ENCODE results near the gene TMPRSS4.

Gene TMPRSS4

DNA sequence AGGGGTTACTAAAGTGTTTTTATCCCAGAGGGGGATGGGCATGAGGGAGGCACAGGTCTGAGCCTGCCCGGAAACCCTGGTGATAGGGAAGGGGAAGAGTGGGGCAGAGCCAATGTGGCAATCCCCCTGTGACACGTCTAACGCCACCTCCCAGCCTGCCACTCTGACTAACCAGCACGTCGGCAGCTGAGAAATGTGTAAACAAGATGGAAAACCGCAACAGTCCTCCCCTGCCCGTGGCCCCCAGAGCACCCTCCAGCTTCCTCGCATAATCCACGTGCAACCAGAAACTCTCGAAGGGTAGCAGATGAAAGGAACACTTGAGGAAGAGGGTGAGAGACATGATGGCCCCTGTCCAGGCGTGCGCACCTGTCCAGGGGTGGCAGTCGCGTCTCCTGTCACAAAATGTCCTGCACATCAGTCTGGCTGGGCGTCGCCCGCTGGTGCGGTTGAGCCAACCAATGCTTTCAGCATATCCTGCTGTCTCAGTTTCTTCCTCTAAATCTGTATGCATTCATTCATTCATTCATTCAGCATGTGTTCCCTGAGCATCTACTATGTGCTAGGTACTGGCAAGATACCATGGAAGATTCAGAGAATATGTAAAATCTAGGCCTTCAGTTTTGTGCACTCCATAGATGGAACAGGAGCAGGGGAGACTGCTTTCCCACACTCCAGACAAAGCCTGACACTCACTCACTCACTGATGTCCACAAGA lies 4.5 kb downstream of the TMPRSS4 start:
- no peak for DNase-seq

DNA sequence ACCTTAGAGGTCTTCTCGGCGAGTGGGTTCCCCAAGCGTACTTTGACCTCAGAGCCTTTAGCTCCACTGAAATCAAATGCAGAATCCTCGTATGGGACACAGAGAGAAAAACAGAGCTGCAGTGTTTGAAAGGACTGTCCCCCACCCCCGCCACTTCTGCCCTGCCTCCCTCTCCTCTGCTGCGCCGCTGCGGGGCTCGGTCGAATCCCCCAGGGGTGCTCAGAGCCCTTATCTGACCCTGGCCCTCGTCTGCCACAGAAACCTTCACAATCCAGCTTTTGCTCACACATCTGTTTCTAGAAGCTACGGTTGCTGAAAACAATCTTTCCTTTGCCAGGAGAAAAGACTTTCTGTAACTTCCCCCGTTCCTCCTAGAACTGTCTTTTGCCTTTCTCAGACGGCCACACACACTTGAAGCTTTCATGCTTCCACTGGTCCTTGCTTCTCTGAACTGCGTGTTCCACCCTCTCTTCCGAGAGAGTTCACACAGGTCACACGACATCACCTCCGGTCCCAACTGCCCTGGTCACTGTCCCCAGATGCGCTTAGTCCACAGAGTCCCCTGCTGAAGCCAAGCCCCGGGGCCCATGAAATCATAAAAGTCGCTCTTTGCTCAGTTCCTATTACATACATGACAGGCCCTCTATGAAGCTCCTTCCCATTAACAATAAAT lies 6.1 kb downstream of the TMPRSS4 start:
- no peak for DNase-seq

DNA sequence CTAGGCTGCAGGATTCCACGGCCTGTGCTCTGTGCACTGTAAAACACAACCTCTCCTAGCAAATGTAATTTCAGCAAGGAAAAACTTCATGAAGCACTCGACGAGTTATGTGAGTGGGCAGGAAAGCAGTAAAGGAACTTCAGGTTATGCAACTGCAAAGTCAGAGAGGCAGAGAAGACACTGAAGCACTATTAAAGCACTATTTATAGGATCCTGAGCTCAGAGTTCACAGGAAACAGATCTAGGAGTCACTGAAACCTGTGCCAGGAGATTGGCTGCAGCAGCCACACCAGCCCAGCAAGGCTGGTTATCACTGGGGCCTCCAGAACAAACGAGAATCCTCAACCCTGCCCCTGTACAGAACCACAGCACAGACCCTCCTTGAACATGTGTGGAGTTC lies 7.4 kb downstream of the TMPRSS4 start:
- DNase-seq: no peak

DNA sequence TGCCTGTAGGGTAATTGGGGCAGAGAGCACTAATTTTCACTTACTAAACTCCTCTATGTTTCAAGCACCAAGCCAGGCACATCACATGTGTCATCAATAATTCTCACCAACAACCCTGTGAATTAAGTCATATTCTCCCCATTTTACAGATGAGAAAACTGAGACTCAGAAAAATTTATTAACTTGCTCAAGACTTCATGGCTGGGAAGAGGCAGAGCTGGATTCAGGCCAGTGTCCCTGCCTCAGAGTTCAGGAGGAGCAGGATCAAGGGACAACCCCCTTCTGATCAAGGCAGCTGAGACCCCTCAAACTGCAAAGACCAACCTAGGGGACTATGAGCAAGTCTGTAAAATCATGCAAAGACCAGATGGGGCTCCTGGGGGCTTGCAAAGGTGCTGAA lies 7.8 kb downstream of the TMPRSS4 start:
- DNase-seq: no peak

DNA sequence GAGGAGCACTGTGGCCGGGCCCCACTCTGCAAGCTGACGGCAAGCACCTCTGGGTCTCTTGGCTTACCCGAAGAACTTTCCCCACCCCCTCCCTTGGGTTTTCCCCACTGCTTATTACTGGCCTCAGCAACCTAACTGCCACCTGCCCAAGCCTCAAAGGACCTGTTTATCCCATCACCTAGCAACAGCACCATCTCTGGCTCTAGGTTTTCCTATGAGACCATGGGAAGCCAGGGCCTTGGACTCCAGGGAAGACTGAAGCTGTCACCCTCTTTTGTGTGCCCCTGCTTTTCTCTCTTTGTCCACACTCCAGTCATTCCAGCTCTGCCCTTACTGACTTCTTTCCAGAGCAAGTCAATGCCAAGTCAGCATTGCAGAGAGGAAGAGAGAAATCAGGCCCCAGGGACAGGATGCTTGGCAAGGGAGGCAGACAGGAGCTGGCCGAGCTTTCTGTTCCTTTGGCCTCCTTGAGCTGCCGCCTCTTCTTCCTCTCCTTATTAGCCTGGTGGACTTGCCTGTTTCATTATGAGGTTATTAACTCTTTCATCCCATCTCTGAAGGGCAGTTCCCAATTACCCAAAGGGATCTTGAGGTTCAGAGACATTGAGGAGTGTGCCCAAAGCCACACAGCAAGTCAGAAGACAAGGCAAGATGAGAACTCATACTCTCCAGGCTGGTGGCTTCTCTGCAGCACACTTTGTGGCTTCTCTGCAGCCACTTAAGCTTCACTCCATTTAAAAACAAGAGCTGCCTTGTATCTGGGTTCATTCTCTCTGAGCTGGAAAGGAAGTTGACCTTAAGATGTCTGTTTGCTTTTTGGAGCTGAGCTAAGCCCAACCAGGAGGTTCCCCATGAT lies 10.3 kb downstream of the TMPRSS4 start, which contains the start of gene SMIM35:
TSS of gene SMIM35 (minus strand) at position 51 of the 856 bp plus-strand sequence. CDS start 206 bp downstream, outside the sequence.
- DNase-seq: no peak

DNA sequence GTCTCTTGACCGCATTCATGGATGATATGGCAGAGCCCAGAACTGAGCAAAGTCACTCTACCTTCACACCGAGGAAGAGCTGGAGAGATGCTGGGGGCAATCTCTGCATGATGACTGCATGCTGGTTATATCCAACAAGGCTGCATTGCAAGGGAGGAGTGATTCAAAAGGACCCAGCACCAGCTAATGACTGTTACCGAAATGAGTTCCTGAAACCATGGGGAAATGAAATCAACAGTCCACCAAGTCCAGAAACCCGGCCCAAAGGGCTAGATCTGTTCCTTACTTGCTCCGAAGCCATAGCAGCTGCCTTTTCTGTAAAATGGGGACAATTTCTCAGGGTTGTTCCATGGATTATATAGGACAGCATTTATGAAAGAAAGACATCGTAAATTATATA lies 11.1 kb downstream of the TMPRSS4 start:
- DNase-seq: no peak

DNA sequence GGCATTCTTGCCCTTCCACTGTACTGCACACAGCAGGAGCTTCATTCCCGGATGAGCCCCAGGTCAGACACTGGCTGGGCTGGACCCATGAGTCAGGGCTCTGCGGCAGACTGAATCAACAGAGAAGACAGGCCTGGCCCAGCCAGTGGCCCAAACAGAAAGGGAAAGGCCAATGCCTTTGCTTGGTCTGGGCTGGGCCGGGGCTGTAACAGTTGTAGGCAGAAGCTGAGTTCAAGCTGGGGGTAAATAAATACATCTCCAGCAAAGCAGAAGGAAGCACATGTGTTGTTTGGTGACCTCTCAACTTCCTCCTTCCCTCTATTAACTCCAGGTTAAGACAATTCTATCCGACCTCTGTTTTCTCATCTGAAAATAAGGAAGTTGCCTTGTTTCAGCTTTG lies 11.7 kb downstream of the TMPRSS4 start:
- no peak for DNase-seq

DNA sequence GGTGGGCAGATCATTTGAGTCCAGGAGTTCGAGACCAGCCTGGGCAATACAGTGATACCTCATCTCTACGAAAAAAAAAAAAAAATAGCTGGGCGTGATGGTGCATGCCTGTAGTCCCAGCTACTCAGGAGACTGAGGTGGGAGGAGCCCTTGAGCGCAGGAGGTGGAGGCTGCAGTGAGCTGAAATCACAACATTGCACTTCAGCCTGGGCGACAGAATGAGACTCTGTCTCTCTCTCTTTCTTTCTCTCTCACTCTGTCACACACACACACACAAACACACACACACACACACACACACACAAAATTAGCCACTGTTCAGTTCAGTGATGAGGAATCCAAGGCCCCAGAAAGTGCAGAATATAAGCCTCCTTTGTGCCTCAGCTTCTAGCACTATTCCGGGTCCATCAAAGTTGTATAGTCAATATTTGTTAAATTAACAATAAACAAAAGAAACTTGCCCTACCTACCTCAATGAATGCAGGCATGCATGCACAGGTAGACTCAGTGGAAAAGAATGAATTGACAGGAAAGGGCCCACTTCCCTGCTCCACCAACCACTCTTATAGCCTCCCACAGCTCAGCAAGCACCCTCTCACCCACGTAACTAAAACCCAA lies 13.8 kb downstream of the TMPRSS4 start:
- no peak for DNase-seq

DNA sequence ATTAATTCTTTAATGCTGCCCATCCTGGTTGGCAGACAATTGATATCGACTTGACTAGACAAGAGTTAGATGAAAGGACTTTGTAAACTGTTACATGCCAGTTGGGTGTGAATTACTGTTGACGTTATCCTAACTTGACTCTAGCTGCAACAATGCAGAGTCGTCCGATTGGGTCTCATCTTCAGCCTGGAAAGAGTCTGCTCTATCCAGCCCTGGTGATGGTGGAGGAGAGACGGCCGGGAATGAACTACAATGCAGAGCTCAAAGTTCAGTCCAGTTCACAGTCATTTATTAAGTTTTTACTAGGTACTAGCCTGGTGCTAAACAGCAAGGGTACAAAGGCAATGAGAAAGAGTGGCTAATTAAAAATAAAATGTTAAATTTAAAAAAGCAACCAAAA lies 14.8 kb downstream of the TMPRSS4 start:
- DNase-seq: no peak

DNA sequence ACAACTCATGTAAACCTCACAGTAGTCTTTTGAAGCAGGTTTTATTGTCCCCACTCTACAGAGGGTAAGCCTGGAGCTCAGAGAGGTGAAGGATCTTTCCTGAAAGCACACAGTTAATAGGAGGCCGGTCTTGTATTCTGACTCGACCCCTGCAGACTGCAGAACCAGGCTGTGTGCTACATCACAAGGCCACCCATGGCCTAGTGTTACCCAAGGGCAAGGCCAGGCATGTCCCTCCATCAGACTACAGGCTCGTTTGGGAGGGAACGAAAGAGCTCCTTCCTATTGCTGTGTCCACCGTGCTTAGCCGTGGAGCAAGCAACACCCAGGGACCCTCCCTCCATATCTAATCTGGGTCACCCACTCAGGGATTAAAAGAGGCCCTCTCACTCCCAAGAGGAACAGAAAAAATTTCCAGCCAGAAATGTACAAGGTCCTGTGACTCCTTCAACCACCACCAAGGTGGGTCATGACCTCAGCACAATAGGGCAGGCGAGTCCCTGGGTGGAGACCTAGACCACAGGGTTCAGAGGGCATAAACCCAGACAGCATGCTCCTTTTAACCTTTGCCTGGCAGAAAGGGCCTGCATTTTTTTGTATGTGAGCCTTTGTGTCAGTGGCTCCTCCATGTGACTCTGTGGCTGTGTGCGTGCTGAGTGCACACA lies 16.2 kb downstream of the TMPRSS4 start:
- DNase-seq: no peak

DNA sequence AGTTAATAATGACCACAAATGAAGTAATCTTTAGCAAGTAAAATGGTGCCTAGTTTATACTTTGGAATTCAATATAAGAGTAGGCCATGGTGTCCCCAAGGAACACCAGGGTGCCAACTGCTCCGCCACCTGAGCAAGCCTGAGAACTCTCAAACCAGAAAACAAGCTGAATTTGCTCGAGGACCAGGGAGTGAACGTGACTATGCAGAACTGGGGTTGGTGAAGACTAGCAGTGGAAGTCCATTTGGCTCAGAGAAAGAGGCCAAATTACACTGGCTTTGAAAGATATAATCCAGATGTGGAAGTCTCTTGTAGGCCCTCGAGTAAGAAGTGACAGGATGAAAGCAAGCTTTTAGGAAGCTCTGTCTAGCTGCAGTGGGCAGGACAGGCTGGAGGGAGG lies 18.6 kb downstream of the TMPRSS4 start:
- DNase-seq: no peak

DNA sequence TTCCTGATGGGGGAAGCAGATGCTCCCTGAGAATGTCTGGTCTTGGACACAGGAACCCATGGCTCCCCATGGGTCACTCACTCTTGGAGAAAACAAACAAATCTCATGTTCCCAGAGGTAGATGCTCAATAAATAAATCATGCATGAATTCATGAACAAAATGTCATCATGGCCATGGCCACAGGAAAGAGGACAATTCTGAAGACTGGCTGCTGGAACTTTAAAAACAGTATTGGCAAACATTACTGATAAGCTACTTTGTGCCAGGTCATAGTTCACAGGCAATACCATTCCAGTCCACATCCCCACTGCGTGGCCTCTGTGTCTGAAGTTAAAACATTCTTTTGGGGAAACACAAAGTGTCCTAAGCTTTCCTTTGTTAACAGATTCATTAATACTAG lies 19.1 kb downstream of the TMPRSS4 start:
- DNase-seq: no peak

DNA sequence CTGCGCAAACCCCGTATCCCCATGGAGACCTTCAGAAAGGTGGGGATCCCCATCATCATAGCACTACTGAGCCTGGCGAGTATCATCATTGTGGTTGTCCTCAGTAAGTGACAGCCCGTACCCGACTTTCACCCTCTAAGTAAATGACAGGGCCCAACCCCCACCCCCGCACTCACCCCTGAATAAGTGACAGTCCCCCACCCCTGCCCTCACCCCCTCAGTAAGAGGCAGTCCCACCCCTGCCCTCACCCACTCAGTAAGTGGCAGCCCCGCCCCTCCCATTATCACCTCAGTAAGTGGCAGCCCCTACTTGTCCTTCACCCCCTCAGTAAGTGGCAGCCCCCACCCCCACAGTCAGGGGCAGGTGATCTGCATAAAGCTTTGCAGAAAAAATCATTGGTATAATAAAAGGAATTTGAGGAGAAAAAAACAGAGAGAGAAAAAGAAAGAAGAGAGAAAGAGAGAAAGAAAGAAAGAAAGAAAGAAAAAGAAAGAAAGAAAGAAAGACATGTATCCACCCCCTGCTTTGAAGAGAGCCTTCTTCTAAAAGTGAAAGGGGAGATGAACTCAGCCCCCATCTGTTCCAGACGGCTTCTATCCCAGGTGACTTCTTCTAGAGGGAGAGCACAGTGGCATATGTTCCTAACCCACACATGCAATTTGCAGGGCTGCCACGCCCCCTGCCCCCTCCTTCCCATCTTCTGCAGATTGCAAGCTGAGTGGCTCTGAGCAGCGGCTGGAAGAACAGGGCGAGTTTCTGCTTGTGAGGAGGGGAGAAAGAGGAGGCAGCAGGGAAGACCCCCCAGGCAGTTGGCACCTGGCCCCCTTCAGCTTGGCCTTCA lies 22.3 kb downstream of the TMPRSS4 start:
- no peak for DNase-seq

DNA sequence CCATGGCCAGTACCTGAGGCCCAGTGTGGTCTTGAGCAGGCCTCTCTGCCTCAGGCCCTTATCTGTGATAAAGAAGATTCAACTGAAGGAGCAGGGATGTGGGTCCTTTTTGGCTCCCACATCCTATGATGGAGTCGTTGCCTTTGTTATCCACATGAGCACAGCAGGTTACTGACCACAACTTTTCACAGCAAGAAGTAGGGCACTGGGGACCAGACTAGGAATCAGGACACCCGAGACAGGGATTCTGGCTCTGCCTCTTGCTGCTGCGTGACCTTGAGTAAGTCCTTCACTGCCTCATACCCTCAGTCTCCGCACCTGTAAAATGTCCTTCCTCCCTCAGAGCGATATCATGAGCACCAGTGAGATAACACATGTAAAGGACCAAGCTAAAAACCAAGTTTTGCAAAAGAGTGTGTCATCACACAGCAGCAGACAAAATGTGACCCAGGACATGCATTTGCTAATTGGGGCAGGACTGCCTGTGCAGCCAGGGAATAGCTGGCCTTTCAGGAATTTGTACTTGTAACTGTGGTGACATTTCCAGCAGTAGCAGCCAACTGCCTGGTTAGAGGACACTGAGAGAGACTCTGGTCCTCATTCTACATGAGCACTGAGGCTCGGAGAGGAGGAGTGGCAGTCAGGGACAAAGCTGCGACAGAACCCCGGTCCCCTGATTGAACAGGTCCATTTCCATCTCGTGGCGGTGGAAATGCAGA lies 23.1 kb downstream of the TMPRSS4 start:
- DNase-seq: no peak

DNA sequence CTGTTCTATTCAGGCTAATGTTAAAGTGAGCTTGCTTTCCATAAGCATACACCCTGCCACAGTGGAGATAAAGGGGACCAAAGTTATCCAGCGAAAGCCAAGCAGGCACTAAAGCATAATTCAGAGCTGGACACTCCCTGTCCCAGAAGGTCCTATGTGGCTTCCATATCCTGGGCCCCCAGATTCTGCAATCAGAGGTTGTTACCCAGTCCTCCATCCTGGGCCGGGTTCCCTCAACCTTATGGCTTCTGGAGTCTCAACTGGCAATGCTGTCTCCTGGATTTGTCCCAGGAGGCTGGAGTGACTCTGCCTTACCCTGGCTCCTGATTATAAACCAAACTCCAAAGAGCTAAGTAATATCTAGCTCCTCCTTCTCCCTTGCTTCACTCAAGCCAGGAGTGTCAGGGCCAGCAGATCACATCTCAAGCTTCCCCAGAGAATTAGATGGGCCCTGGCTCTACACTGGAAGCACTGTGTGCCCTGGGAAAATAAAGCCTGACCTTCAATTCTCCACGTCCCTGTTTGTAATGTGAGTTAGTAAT lies 23.9 kb downstream of the TMPRSS4 start:
- DNase-seq: no peak

DNA sequence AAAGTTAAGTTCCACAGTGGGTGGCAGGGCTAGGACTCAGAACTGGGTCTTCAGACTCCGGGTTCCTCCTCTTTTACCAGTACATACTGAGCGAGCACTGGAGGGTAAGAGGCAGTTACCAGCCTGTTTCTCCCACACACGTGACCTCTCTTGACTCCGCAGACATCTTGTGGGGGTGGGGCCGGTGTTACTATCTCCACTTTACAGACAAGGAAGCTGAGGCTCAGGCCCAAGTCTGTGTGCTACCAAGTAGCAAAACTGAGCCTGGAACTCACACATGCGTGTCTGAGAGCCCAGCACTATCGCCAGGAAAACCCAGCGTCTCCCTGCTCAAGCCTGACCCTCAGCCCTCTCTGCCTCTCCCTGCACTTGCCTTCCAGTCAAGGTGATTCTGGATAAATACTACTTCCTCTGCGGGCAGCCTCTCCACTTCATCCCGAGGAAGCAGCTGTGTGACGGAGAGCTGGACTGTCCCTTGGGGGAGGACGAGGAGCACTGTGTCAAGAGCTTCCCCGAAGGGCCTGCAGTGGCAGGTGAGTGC lies 25.9 kb downstream of the TMPRSS4 start:
- DNase-seq: no peak

DNA sequence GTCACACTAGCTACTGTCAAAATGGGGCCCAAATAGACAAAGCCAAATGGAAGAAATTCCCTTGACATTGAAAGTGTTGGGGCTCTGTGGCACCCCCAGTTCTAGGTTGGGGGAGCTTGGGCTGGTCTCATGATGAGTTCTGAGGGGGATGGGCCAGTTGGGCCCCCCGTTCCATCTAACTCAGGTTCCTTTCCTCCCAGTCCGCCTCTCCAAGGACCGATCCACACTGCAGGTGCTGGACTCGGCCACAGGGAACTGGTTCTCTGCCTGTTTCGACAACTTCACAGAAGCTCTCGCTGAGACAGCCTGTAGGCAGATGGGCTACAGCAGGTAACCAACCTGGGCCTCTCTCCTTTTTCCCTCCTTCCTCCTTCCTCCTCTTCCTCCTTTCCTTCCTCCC lies 27.6 kb downstream of the TMPRSS4 start:
- no peak for DNase-seq

DNA sequence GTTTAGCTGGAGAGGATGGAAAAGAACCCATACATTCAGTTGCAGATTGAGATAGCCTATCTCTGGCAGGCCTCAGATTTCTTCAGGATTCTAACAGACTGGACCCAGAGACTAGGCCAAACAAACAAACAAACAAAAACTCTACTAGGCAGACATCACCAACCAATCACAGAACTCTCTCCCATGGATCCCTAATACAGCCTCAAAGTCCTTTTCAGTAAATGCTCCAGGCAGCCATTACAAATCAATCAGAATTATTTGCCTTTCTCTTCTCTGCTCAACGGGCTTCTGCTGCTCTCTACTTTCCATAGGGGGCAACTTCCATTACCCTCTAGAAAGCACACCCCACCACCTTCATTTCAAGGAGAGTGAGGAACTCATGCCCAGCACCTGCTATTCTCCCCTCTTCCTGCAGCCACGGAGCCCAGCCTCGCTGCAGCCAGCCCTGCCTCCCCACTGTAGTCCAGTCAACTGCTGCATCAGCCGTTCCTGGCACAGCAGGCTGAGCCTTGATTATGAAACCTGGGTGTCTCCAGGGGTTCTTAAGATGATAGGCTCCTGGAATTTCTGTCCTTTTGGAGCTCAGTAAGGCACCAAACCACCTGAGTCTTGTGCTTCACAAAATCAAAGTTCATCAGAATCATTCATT lies 28.9 kb downstream of the TMPRSS4 start:
- DNase-seq: no peak

DNA sequence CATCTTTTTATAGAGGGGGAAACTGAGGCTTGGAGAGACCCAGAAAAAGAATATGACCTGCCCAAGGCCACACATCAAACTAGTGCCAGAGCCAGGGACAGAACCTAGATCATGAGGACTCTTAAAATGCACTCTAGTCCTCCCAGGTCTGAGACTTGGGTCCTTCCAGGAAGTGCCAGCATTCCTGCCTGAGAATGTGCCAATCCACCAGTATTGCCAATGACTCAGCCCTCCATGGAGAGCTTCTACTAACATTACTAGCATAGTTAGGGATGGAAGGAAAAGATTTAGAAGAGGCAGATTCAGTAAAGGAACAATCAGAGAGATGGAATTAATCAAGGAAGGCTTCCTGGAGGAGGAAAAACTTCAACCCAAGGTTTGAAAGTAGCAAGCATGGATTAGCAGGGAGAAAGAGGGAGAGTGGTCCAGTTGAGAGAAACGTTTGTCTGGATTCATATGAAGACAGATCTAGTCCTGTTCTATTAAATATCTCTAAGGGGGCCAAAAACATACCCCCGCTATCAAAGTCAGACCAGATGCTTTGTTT lies 30.0 kb downstream of the TMPRSS4 start:
- DNase-seq: no peak

DNA sequence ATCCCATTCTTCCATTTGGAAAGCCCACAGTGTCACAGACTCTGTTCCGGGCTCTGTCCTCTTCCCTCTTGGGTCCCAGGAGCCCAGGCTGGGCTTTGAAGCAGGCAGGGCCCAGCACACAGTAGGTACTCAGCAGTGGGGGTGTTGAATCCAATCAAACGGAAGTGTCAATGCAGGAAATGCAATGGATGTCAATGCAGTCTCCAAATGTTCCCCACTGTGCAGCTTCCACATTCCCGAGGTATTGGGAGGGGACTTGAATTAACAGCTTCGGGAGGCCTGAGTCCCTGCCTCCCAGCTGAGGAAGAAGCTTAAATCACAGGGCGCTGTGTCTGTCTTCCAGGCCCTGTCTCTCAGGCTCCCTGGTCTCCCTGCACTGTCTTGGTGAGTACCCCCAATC lies 31.6 kb downstream of the TMPRSS4 start:
- no peak for DNase-seq
